MCF 10A (cell line): ENCODE data around the gene TP53TG3D. TPM values are rescaled to one million over a fixed set of nuclear protein-coding genes. Genes with fewer than 3 reads are reported as not detected.
"Not testable (repeated sequence)": the region's sequence is repeated elsewhere in the genome, so short reads cannot be mapped to it uniquely, and the experiment has no call there.

Source experiments
- Bru-seq: library from RNA; stranded (reverse); fragments of 400-500 nt; gene quantifications from one replicate; lab custom pipeline; 2021; lab: Mats Ljungman, UMichigan
- BruChase-seq, 2 experiments: library from RNA; stranded (reverse); fragments of 400-500 nt; gene quantifications; one replicate each; lab custom pipeline; 2021; lab: Mats Ljungman, UMichigan
- BruUV-seq: library from RNA; stranded (reverse); fragments of 400-500 nt; replicated peaks from 2 replicates; lab custom pipeline; 2021; lab: Mats Ljungman, UMichigan
- CTCF ChIA-PET: fragments of 300-600 bp; sonication (Branson Sonifier 250); formaldehyde crosslinking; extraction: SDS; loops from one replicate; lab custom pipeline; 2021; ENCODE audit warnings: antibody characterized with exemption, inconsistent platforms; lab: Yijun Ruan, JAX
- POLR2A ChIA-PET: fragments of 300-600, 350-650 bp; sonication (Branson Sonifier 250); formaldehyde crosslinking; extraction: SDS; loops from one replicate; lab custom pipeline; 2020; ENCODE audit warnings: antibody characterized with exemption, inconsistent platforms; lab: Yijun Ruan, JAX
- DNase-seq: peaks from one replicate; pipeline ENCODE4 v3.0.0-alpha.2; 2018; ENCODE audit not compliant: unreplicated experiment
- H3K27ac Mint-ChIP-seq: one replicate; pipeline ENCODE4 v1.8.0; 2022; ENCODE audit warnings: mild to moderate bottlenecking, low read depth, mixed read lengths; ENCODE audit not compliant: unreplicated experiment
- H3K27me3 Mint-ChIP-seq: one replicate; pipeline ENCODE4 v1.8.0; 2022; ENCODE audit warnings: mixed read lengths; ENCODE audit not compliant: insufficient read depth, unreplicated experiment
- H3K36me3 Mint-ChIP-seq: one replicate; pipeline ENCODE4 v1.8.0; 2022; ENCODE audit warnings: mild to moderate bottlenecking, moderate library complexity, mixed read lengths; ENCODE audit not compliant: insufficient read depth, unreplicated experiment
- H3K4me1 Mint-ChIP-seq: one replicate; pipeline ENCODE4 v1.8.0; 2022; ENCODE audit warnings: mixed read lengths; ENCODE audit not compliant: insufficient read depth, unreplicated experiment
- H3K4me3 Mint-ChIP-seq: one replicate; pipeline ENCODE4 v1.8.0; 2022; ENCODE audit warnings: mild to moderate bottlenecking, moderate library complexity, mixed read lengths; ENCODE audit not compliant: unreplicated experiment
- H3K9me3 Mint-ChIP-seq: one replicate; pipeline ENCODE4 v1.8.0; 2022; ENCODE audit warnings: mixed read lengths; ENCODE audit not compliant: unreplicated experiment
- intact Hi-C: fragments of 100-400 bp; cut with micrococcal nuclease; formaldehyde crosslinking; loops from 2 replicates; pipeline ENCODE4 v1.14.1; 2022
- long read RNA-seq: library from polyadenylated mRNA; stranded (forward); transcript quantifications from one replicate; pipeline ENCODE4 v2.0.0, GENCODE V29; 2022
- total RNA-seq: library from RNA; stranded (reverse); gene quantifications from 2 replicates; pipeline ENCODE4 v1.2.3, GENCODE V29; 2022

TP53TG3D gene, protein sequence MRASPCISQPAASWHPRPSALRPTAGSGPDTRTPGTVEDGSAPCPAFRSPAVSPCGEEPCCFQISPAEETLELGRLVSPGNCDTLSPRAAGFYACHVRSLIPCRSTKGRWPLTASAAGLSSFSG
- total RNA-seq (not detected in 2 replicates), Bru-seq, nascent RNA (not detected), BruChase-seq, experiment 1, labeled RNA remaining after a 6-hour chase (not detected), BruChase-seq, experiment 2, labeled RNA remaining after a 2-hour chase (not detected)
- long read RNA-seq = 0 reads

DNA sequence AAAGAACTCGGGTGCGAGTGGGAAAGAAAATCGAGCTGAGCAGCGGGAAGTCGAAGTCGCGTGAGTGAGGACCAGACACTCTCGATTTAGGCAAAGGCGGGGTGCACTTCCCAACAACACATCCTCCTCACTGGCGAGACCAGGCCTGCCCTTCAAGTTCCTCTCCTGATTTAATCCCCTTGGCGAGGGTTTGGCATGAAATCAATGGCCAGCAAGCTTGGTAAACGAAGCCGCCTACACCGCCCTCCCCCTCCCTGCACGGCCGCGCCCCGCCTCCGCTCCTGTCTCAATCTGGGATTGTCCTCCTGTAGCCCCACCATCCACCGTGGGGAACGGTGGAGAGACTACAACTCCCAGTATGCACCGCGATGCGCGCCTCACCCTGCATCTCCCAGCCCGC is at the start of gene TP53TG3D:
Gene TP53TG3D, plus strand, starts transcription at position 301 of the 400 bp plus-strand sequence. Its CDS starts 68 bp downstream, at position 369.
- POLR2A ChIA-PET, DNase-seq, H3K27me3 Mint-ChIP-seq, BruUV-seq, H3K36me3 Mint-ChIP-seq, H3K4me1 Mint-ChIP-seq, H3K27ac Mint-ChIP-seq, H3K9me3 Mint-ChIP-seq, CTCF ChIA-PET, H3K4me3 Mint-ChIP-seq, intact Hi-C loops: not testable (repeated sequence)

GRCh38 chr16:32253507-32253906 is 421 bp downstream of the TP53TG3D start:
- H3K27me3 Mint-ChIP-seq, POLR2A ChIA-PET, H3K36me3 Mint-ChIP-seq, H3K27ac Mint-ChIP-seq, H3K4me1 Mint-ChIP-seq, CTCF ChIA-PET, DNase-seq, H3K9me3 Mint-ChIP-seq, H3K4me3 Mint-ChIP-seq, intact Hi-C loops, BruUV-seq: not testable (repeated sequence)

- CTCF ChIA-PET, H3K27me3 Mint-ChIP-seq, BruUV-seq, POLR2A ChIA-PET, intact Hi-C loops, H3K9me3 Mint-ChIP-seq, H3K36me3 Mint-ChIP-seq, H3K27ac Mint-ChIP-seq, DNase-seq, H3K4me1 Mint-ChIP-seq, H3K4me3 Mint-ChIP-seq: not testable (repeated sequence)
These were observed 8.4 kb downstream of the TP53TG3D start for GRCh38 chr16:32261526-32261925.

GRCh38 chr16:32263552-32263951 is 10.5 kb downstream of the TP53TG3D start:
- DNase-seq, H3K27me3 Mint-ChIP-seq, CTCF ChIA-PET, intact Hi-C loops, BruUV-seq, POLR2A ChIA-PET, H3K4me3 Mint-ChIP-seq, H3K9me3 Mint-ChIP-seq, H3K36me3 Mint-ChIP-seq, H3K4me1 Mint-ChIP-seq, H3K27ac Mint-ChIP-seq: not testable (repeated sequence)

- H3K4me1 Mint-ChIP-seq, POLR2A ChIA-PET, CTCF ChIA-PET, DNase-seq, H3K9me3 Mint-ChIP-seq, H3K36me3 Mint-ChIP-seq, H3K27ac Mint-ChIP-seq, H3K4me3 Mint-ChIP-seq, BruUV-seq, intact Hi-C loops, H3K27me3 Mint-ChIP-seq: not testable (repeated sequence)
These were observed 28.8 kb downstream of the TP53TG3D start for GRCh38 chr16:32281910-32282309.

- BruUV-seq, POLR2A ChIA-PET, CTCF ChIA-PET, H3K36me3 Mint-ChIP-seq, H3K4me3 Mint-ChIP-seq, intact Hi-C loops, H3K4me1 Mint-ChIP-seq, H3K27me3 Mint-ChIP-seq, H3K27ac Mint-ChIP-seq, H3K9me3 Mint-ChIP-seq, DNase-seq: not testable (repeated sequence)
These were observed 29.9 kb downstream of the TP53TG3D start for GRCh38 chr16:32283024-32283423.

GRCh38 chr16:32283917-32284495 is 30.9 kb downstream of the TP53TG3D start:
- H3K27me3 Mint-ChIP-seq, intact Hi-C loops, BruUV-seq, POLR2A ChIA-PET, DNase-seq, H3K9me3 Mint-ChIP-seq, H3K27ac Mint-ChIP-seq, H3K4me3 Mint-ChIP-seq, CTCF ChIA-PET, H3K36me3 Mint-ChIP-seq, H3K4me1 Mint-ChIP-seq: not testable (repeated sequence)

DNA sequence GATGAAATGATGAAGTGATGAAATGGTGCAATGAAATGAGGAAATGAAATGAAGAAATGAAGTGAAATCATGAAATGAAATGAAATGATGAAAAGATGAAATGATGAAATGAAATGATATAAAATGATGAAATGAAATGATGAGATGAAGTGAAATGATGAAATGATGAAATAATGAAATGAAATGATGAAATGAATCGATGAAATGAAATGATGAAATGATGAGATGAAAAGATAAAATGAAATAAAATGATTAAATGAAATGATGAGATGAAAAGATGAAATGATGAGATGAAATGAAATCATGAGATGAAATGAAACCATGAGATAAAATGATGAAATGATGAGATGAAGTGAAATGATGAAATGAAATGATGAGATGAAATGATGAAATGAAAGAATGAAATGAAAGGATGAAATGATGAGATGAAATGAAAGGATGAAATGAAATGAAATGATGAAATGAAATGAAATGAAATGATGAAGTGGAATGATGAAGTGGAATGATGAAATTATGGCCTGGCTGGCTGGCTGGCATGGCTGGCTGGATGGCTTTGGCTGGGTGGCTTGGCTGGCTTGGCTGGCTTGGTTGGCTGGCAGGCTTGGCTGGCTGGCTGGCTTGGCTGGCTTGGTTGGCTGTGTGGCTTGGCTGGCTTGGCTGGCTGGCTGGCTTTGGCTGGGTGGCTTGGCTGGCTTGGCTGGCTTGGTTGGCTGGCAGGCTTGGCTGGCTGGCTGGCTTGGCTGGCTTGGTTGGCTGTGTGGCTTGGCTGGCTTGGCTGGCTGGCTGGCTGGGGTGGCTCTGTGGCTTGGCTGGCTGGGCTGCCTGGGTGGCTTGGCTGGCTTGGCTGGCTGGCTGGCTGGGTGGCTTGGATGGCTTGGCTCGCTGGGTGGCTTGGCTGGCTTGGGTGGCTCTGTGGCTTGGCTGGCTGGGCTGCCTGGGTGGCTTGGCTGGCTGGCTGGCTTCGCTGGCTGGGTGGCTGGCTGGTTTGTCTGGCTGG is 32.0 kb downstream of the TP53TG3D start:
- H3K4me1 Mint-ChIP-seq, intact Hi-C loops, CTCF ChIA-PET, H3K4me3 Mint-ChIP-seq, H3K9me3 Mint-ChIP-seq, H3K36me3 Mint-ChIP-seq, H3K27me3 Mint-ChIP-seq, DNase-seq, BruUV-seq, H3K27ac Mint-ChIP-seq, POLR2A ChIA-PET: not testable (repeated sequence)

DNA sequence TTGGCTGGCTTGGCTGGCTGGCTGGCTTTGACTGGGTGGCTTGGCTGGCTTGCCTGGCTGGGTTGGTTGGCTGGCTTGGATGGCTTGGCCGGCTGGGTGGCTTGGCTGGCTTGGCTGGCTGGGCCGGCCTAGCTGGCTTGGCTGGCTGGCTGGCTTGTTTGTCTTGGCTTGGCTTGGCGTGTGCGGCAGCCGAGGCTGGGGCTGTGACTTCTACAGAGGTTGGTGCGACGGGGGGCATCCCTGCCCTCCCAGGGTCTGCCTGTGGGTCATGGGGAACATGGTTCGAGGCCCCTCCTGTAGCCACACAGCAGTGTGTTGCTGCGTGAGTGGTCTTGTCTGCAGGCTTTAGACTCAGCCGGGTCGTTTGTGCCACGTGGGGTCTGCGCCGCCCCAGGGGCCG is 33.1 kb downstream of the TP53TG3D start:
- DNase-seq, CTCF ChIA-PET, H3K9me3 Mint-ChIP-seq, H3K4me1 Mint-ChIP-seq, BruUV-seq, H3K36me3 Mint-ChIP-seq, POLR2A ChIA-PET, H3K27me3 Mint-ChIP-seq, H3K4me3 Mint-ChIP-seq, intact Hi-C loops, H3K27ac Mint-ChIP-seq: not testable (repeated sequence)
